HepG2 (cell line): ENCODE results near the gene IRF7. TPM values are rescaled to one million over a fixed set of nuclear protein-coding genes. Genes with fewer than 3 reads are reported as not detected.
A peak's percentile ranks its signal among the peaks of the same experiment; 100 is the strongest.

ENCODE experiments used
- CHCHD3 ChIP-seq: sonication (generic); formaldehyde crosslinking; IDR thresholded peaks from 2 replicates; pipeline ENCODE4 v1.8.0; 2022; ENCODE audit warnings: mild to moderate bottlenecking, missing genetic modification reagents, moderate library complexity
- CHD4 ChIP-seq: fragments of 200-600 bp; sonication (generic); IDR thresholded peaks from 2 replicates; pipeline ENCODE4 v1.7.0; 2017; ENCODE audit warnings: mild to moderate bottlenecking, low read length, borderline replicate concordance
- DNMT1 ChIP-seq: sonication (generic); formaldehyde crosslinking; IDR thresholded peaks from 2 replicates; pipeline ENCODE4 v1.5.1; 2020; ENCODE audit warnings: mild to moderate bottlenecking, missing genetic modification reagents
- HMG20A ChIP-seq: IDR thresholded peaks from 2 replicates; pipeline ENCODE4 v1.6.1; 2016; ENCODE audit warnings: borderline replicate concordance
- MAFF ChIP-seq: IDR thresholded peaks from 2 replicates; pipeline ENCODE4 v1.6.1; 2011; ENCODE audit warnings: low read depth, low read length, improper control_type of control experiment
- NR2F2 ChIP-seq: IDR thresholded peaks from 2 replicates; pipeline ENCODE4 v1.6.1; 2012; ENCODE audit warnings: low read depth, inconsistent platforms, borderline replicate concordance
- PHB2 ChIP-seq: fragments of 450-650 bp; IDR thresholded peaks from 2 replicates; pipeline ENCODE4 v1.6.1; 2018; ENCODE audit not compliant: partially characterized antibody
- SALL1 ChIP-seq: sonication (generic); formaldehyde crosslinking; IDR thresholded peaks from 2 replicates; pipeline ENCODE4 v1.8.0; 2022; ENCODE audit warnings: mild to moderate bottlenecking, missing genetic modification reagents
- SMARCE1 ChIP-seq: fragments of 450-650 bp; IDR thresholded peaks from 2 replicates; pipeline ENCODE4 v1.6.1; 2017; ENCODE audit warnings: borderline replicate concordance
- TSC22D2 ChIP-seq: sonication (generic); formaldehyde crosslinking; IDR thresholded peaks from 2 replicates; pipeline ENCODE4 v1.5.1; 2020; ENCODE audit warnings: missing genetic modification reagents, mild to moderate bottlenecking, borderline replicate concordance
- ZBTB44 ChIP-seq: sonication (generic); formaldehyde crosslinking; IDR thresholded peaks from 2 replicates; pipeline ENCODE4 v1.4.0; 2020; ENCODE audit warnings: missing genetic modification reagents
- ZFP41 ChIP-seq: sonication (generic); formaldehyde crosslinking; IDR thresholded peaks from 2 replicates; pipeline ENCODE4 v1.4.0; 2020; ENCODE audit warnings: mild to moderate bottlenecking, missing genetic modification reagents, borderline replicate concordance
- ZFP62 ChIP-seq: sonication (generic); formaldehyde crosslinking; IDR thresholded peaks from 2 replicates; pipeline ENCODE4 v1.4.0; 2020; ENCODE audit warnings: missing genetic modification reagents
- ZNF205 ChIP-seq: IDR thresholded peaks from 2 replicates; pipeline ENCODE4 v1.6.1; 2018; ENCODE audit warnings: missing biosample characterization, missing genetic modification reagents
- ZNF343 ChIP-seq: sonication (generic); formaldehyde crosslinking; IDR thresholded peaks from 2 replicates; pipeline ENCODE4 v1.4.0; 2020; ENCODE audit warnings: mild to moderate bottlenecking, missing genetic modification reagents
- ZNF557 ChIP-seq: sonication (generic); formaldehyde crosslinking; IDR thresholded peaks from 2 replicates; pipeline ENCODE4 v1.4.0; 2020; ENCODE audit warnings: missing genetic modification reagents
- ZNF646 ChIP-seq: sonication (generic); formaldehyde crosslinking; IDR thresholded peaks from 2 replicates; pipeline ENCODE4 v1.9.0; 2021; ENCODE audit warnings: mild to moderate bottlenecking, missing genetic modification reagents
- polyA plus RNA-seq, 8 experiments: library from polyadenylated mRNA; depleted of rRNA in 3 of 8; stranded (reverse) in 7 of 8; unstranded in 1 of 8; fragments of >200 nt; fragmentation: Illumina TruSeq in 4 of 8; extraction: Trizol in 4 of 8; gene quantifications; 2 replicates each; pipeline versions ENCODE4 v1.2.1 to v1.2.3, GENCODE V29; 2011 to 2016; ENCODE audit warnings: low read depth in 4 of 8, missing spikeins in 1 of 8, mixed read lengths in 1 of 8; ENCODE audit not compliant: insufficient read depth in 1 of 8
- total RNA-seq, 5 experiments: library from RNA; depleted of rRNA; stranded (reverse); fragments of >200 nt; fragmentation: Illumina TruSeq; extraction: Trizol; gene quantifications; 2 replicates each; pipeline ENCODE4 v1.2.3, GENCODE V29; 2016; ENCODE audit warnings: low read depth in 1 of 5
- TF ChIP-seq, protein P1 (sequence below): sonication (generic); formaldehyde crosslinking; IDR thresholded peaks from 2 replicates; pipeline ENCODE4 v1.8.0; 2022; ENCODE audit warnings: missing genetic modification reagents, mild to moderate bottlenecking, moderate library complexity, borderline replicate concordance
- TF ChIP-seq, protein P2 (sequence below): sonication (generic); formaldehyde crosslinking; IDR thresholded peaks from 2 replicates; pipeline ENCODE4 v1.8.1; 2023; ENCODE audit warnings: missing genetic modification reagents, inconsistent platforms, borderline replicate concordance

IRF7 gene
- total and polyA plus RNA-seq, 2 of the 13 experiments (the other 11 are each of a cell fraction or from before 2014, with no cell fraction given): not detected

DNA sequence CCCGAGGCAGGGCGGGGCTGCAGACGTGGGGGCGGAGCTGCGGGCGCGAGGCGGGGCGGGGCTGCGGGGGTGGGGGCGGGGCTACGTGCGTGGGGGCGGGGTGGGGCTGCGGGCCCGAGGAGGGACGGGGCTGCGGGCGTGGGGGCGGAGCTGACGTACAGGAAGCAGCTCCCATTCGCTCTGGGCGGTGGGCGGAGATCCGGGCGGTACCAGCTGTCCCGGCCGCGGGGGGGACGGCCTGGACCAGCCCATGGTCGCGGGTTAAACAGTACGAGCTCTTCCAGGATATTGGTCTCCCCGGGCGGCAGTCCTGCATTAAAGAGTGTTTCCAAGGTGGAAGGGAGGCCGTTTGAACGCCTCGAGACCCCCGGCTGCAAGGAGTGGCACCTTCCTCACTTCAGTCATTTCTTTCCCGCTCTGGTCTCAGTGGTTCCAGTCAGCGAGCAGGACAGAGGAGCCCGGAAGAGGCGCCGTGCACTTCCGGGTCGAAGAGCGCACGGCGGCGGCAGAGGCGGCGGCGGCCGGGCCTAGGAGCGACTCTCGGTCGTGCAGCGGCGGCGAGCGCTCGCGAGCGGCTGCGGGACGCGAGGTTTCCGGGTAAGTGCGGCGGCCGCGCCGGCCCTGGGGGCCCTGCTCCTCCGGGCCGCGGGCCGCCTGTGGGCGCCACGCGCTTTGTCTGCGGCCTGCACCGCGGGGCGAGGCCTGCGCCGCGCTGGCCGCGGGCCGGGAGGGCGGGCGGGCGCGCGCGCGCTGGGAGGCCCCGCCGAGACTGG is 39.6 kb downstream of the IRF7 start, which contains the start of gene PHRF1 (continued):
- TF ChIP-seq SMARCE1: no peak
- TF ChIP-seq ZNF646: no peak
- no peak for TF ChIP-seq MAFF
- no peak for TF ChIP-seq ZNF557 (CRISPR knock-in tag)
- no peak for TF ChIP-seq HMG20A
- TF ChIP-seq CHD4: no peak
- TF ChIP-seq SALL1: peak; percentile 62; the same call in 1 of the 2 replicates
- peak; percentile 70 for TF ChIP-seq ZNF205 (CRISPR knock-in tag)
- no peak for TF ChIP-seq CHCHD3 (CRISPR knock-in tag)
- TF ChIP-seq ZBTB44 (CRISPR knock-in tag): no peak
- TF ChIP-seq, protein P1, sequence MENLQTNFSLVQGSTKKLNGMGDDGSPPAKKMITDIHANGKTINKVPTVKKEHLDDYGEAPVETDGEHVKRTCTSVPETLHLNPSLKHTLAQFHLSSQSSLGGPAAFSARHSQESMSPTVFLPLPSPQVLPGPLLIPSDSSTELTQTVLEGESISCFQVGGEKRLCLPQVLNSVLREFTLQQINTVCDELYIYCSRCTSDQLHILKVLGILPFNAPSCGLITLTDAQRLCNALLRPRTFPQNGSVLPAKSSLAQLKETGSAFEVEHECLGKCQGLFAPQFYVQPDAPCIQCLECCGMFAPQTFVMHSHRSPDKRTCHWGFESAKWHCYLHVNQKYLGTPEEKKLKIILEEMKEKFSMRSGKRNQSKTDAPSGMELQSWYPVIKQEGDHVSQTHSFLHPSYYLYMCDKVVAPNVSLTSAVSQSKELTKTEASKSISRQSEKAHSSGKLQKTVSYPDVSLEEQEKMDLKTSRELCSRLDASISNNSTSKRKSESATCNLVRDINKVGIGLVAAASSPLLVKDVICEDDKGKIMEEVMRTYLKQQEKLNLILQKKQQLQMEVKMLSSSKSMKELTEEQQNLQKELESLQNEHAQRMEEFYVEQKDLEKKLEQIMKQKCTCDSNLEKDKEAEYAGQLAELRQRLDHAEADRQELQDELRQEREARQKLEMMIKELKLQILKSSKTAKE: no peak
- TF ChIP-seq, protein P2, sequence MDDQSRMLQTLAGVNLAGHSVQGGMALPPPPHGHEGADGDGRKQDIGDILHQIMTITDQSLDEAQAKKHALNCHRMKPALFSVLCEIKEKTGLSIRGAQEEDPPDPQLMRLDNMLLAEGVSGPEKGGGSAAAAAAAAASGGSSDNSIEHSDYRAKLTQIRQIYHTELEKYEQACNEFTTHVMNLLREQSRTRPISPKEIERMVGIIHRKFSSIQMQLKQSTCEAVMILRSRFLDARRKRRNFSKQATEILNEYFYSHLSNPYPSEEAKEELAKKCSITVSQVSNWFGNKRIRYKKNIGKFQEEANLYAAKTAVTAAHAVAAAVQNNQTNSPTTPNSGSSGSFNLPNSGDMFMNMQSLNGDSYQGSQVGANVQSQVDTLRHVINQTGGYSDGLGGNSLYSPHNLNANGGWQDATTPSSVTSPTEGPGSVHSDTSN: no peak
- no peak for TF ChIP-seq PHB2
- 0 out of 2 replicates have a peak, but pooled peaks have one; percentile 46 for TF ChIP-seq TSC22D2 (CRISPR knock-in tag)
- TF ChIP-seq ZFP41 (CRISPR knock-in tag): no peak
- TF ChIP-seq DNMT1 (CRISPR knock-in tag): no peak
- no peak for TF ChIP-seq ZFP62 (CRISPR knock-in tag)
- TF ChIP-seq NR2F2: no peak
- no peak for TF ChIP-seq ZNF343
